ENCODE data around the gene DPPA5.
"Not testable (repeated sequence)": the region's sequence is repeated elsewhere in the genome, so short reads cannot be mapped to it uniquely, and the experiment has no call there.

Gene DPPA5

DNA sequence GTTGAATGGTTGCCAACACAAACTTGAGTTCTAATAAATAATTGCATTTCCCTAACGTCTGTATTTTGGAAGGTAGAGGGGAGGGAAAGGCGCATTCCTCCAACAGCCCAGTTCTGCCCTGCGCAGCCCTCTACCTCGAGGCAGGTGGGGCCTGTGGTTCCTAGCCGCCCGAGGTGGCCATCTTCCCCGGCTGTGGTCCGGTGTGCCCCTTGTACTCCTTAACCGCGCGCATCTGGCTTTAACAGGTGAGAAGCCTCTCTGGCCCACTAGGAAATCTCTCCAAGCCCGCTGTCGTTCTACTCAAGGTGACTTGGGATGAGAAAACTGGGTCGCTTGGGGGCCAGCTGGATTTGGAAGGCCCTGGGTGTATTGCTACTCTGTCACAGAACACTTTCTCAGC lies 10.0 kb upstream of the DPPA5 start:
- DNase-seq (ENCODE audit: low spot score) = no peak

DNA sequence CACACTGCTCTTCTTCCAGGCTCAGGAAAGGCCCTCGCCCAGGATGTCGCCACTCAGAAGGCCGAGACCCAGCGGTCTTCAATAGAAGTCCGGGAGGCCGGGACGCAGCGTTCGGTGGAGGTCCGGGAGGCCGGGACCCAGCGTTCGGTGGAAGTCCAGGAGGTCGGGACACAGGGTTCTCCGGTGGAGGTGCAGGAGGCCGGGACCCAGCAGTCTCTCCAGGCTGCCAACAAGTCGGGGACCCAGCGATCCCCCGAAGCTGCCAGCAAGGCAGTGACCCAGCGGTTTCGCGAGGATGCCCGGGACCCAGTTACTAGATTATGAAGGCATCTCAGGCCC lies 9.4 kb upstream of the DPPA5 start:
- no peak for DNase-seq (ENCODE audit: low spot score)

- no peak for DNase-seq (ENCODE audit: low spot score)
These were observed 8.9 kb upstream of the DPPA5 start for GRCh38 chr6:73362869-73363536.

DNA sequence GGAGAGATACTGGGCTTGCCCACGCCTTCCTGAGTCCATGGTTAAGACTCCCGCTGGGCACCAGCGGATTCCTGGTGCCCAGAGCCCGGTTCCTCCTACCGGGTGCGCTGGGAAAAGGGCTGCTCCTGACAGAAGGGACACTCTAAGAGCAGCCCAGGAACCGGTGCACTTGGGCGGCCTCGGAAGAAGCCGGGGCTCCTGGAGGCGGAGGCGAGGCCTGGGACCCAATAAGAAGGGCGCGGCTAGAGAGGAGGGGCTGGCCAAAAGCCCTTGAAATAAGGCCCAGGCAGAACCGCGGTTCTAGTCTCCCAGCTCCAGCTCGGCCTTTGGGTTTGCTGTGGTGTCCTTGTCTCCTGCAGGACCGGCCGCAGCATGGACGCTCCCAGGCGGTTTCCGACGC lies 8.3 kb upstream of the DPPA5 start, which contains the start of gene KHDC3L:
Gene KHDC3L, plus strand, starts transcription at position 301 of the 400 bp plus-strand sequence. Its CDS starts 72 bp downstream, at position 373.
- DNase-seq (ENCODE audit: low spot score) = no peak

- no peak for DNase-seq (ENCODE audit: low spot score)
These were observed 4.8 kb downstream of the DPPA5 start for GRCh38 chr6:73349311-73349710.

- no peak for DNase-seq (ENCODE audit: low spot score)
These were observed 5.4 kb downstream of the DPPA5 start for GRCh38 chr6:73348550-73349204.

DNA sequence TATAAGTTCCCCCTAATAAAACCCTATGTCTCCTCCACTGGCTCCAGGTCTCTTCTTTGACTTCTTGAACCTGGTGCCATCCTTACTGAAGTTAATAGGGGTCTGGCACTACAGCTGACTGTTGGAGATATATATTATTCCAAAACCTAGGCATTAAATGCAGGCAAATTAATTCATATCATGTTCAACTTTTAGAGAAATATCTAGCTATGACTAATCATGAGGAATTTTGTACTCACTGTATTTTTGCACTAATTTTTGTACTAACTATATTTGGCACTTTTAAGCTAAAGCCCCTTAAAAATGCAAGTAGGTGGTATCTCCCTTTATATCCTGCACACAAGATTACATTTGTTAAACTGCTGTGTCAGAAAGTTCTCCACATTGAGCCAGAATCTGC lies 10.9 kb downstream of the DPPA5 start:
- no peak for DNase-seq (ENCODE audit: low spot score)

DNA sequence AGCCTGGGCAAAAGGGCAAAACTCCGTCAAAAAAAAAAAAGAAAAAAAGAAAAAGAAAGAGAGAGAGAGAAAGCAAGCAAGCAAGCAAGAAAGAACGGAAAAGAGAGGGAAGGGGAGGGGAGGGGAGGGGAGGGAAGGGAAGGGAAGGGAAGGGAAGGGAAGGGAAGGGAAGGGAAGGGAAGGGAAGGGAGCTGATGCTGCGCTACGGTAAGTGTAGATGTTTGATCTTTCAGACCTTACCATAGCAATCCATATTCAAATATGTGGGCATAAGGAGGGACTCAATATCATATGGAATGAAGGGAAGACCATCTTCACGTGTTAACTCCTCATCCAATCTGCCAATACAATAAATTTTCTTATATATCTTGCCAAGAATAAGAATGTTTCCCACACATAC lies 11.9 kb downstream of the DPPA5 start:
- no peak for DNase-seq (ENCODE audit: low spot score)

DNA sequence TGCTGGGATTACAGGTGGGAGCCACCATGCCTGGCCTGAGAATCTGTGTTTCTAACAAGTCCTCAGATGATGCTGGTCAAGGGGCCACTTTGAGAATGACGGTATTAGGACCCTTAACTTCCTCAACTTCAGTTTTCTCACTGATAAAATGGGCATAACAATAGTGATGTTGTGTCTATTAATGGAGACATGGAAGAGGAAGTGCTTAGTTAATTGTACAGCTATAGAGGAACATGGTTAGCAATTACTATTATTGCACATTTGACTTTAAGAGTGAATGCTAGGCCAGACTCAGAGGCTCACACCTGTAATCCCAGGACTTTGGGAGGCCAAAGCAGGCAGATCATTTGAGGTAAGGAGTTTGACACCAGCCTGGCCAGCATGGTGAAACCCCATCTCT lies 12.7 kb downstream of the DPPA5 start:
- no peak for DNase-seq (ENCODE audit: low spot score)

GRCh38 chr6:73340048-73340447 lies 14.0 kb downstream of the DPPA5 start:
- DNase-seq (ENCODE audit: low spot score) = no peak

DNA sequence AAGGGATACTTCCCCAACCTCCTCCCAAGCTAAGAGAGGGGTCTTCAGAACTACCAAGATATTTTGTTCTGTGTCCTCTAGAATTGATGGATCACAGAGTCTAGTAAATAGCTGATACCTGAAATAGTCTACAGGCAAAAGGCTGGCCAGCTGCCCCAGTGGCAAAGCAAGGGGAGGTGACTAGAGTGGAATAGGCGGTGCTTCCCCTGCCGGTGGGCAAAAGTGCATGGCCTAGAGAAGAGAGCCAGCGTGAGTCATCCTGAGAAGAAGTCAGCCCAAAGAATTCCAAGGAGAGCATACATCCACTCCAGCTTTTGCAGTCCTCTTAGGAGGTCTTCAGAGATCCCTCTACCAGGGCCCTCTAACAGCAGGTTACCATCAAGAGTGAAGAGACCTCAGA lies 14.7 kb downstream of the DPPA5 start:
- DNase-seq (ENCODE audit: low spot score) = no peak

DNA sequence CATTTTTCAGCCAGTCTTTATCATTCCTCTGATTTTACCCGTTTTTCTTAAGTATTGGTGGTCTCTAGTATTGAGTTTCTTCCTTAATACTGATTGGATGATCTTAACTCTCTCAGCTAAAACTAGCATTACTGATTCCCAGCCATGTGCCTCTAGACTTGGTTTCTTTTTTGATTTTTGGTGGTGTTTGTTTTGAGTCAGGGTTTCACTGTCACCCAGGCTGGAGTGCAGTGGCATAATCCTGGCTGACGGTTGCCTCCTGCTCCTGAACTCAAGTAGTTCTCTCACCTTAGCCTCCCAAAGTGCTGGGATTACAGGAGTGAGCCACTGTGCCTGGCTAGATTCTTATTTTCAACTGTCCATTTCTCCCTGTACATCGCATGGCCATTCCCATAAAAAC lies 24.9 kb downstream of the DPPA5 start:
- DNase-seq (ENCODE audit: low spot score) = no peak

DNA sequence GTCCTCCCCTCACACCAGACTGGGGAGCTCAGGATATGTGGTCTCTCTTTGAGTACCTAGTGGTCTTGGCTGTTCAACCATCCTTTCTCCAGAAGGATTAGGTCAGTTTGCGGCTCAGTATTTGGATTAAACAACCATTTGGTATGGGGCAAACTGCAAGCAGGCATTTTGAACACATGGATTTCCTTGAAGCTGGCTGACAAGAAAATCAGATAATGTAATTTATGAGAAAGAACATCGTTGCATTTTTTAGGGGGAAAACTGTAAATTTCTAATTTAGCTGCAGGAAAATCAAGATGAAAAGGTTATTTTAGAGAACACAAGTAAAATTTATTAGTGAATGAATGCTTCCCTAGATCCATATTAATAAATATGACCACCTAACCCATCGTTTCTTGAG lies 25.3 kb downstream of the DPPA5 start:
- DNase-seq (ENCODE audit: low spot score) = no peak

DNA sequence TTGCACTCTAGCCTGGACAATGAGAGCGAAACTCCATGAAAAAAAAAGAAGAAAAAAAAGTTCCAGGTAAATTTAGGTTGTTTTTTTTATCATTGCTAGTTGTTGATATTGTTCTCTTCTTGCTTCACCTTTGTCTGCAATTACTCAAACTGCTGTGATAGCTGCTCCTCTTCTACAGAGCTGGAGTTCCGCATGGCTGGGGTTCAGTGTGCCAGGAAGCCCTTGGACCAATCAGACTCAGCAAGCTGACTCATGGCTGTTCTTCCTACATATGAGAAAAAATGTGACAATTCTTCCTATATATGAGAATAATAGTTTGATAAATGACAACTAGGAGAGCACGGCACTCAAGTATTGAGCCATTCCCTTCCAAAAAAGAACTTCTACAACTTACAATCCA lies 28.4 kb downstream of the DPPA5 start:
- DNase-seq (ENCODE audit: low spot score) = no peak

DNA sequence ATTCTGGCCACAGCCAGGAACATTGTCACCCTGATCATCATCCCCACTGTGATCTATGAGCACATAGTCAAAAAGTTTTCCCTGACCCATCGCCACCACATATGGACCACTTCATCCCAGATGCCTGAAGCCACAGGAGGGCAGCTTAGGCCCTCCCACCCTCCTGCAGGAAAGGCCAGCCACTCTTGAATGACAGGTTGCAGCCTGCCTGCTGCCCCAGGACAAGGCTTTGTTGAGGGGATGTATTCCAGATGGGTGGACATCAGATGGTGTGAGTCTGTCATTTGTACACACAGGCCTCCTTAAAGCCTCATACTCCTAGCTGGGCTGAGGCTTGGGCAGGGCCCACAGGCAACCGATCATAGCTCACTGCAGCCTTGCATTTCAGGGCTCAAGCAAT lies 30.8 kb downstream of the DPPA5 start:
- DNase-seq (ENCODE audit: low spot score) = no peak

GRCh38 chr6:73314577-73315492 lies 39.2 kb downstream of the DPPA5 start:
- DNase-seq (ENCODE audit: low spot score) = no peak

DNA sequence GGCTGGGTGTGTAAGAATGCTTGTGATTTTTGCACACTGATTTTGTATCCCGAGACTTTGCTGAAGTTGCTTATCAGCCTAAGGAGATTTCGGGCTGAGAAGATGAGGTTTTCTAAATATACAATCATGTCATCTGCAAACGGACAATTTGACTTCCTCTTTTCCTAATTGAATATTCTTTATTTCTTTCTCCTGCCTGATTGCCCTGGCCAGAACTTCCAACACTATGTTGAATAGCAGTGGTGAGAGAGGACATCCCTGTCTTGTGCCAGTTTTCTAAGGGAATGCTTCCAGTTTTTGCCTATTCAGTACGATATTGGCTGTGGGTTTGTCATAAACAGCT lies 43.6 kb downstream of the DPPA5 start:
- DNase-seq (ENCODE audit: low spot score) = not testable (repeated sequence)

DNA sequence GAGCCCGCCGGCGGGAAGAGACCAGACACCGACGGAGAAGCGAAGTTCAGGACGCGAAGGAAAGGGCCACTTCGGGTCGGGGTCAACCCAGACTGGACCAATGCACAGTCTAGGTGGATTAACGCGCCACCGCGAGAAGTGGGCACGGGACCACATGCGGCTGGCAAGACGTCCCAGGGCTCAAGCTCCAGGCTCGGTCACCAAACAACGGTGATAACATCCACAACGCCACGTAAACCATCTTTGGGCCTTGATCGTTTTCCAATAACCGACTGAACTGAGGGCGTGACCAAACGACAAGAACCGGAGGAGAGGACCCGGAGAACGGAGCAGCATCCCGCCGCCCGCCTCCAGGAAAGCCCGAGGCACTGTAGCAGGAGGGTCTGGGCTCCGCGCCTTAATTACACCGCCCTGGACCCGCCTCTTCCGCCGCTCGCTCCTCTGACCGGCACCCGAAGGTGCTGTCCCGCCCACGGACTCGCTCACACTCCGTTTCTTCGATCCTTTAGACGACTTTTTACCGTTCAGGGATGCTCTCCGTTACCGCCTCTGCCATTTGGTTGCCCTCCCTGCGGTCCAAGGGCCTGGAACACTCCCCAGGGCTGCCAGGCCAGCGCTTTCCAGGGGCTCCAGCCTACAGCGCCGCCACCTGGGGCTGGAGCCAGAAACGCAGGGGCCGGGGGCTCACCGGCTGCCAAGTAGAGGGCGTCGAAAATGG lies 44.1 kb downstream of the DPPA5 start:
- DNase-seq (ENCODE audit: low spot score) = peak; percentile 77

GRCh38 chr6:73309535-73309784 lies 44.6 kb downstream of the DPPA5 start:
- no peak for DNase-seq (ENCODE audit: low spot score)

DNA sequence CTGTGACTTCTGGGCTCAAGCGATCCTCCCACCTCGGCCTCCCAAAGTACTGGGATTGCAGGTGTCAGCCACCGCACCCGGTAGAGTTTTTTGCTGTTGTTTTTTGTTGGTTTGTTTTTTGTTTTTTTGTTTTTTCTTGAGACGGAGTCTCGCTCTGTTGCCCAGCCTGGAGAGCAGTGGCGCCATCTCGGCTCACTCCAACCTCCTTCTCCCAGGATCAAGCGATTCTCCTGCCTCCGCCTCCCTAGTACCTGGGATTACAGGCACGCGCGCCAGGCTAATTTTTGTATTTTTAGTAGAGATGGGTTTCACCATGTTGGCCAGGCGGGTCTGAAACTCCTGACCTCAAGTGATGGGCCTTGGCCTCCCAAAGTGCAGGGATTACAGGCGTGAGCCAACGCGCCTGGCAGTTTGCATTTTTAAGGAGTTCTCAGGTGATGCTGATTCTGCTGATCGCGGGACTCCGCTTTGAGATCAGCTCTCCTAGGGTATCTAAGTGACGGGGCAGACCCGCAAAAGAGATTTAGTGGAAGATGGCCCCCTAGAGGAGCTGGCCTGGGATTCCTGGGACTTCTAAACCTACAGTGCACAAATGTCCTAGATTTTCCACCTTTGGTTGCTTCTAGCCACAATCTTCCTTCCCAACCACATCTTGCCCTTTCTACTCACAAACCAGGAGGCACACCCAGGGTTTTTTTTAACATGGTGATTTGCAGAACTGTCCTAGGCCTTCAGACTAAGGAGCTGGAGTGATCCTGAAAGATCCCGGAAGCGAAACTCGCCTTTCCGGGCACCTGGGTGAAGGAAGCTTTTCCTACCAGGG lies 45.2 kb downstream of the DPPA5 start:
- DNase-seq (ENCODE audit: low spot score) = peak; percentile 16

DNA sequence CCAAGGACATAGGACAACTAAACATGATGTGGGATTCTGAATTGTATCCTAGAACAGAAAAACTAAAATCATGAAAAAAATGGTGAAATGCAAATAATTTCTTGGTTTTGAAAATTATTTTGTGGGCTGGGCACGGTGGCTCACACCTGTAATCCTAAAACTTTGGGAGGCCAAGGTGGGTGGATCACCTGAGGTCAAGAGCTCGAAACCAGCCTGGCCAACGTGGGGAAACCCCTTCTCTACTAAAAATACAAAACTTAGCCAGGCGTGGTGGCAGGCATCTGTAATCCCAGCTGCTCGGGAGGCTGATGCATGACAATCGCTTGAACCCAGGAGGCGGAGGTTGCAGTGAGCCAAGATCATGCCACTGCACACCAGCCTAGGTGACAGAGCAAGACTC lies 50.3 kb downstream of the DPPA5 start:
- not testable (repeated sequence) for DNase-seq (ENCODE audit: low spot score)
